ENCODE results near the gene AP1AR. TPM values are rescaled to one million over a fixed set of nuclear protein-coding genes. Genes with fewer than 3 reads are reported as not detected.

AP1AR gene
- total RNA-seq, 1 donor: 4.5 TPM

GRCh38 chr4:112210777-112211176 lies 20.8 kb upstream of the AP1AR start:
- H3K4me3 ChIP-seq (ENCODE audit: low read length): no peak overlapping the region
- H3K27me3 ChIP-seq (ENCODE audit: insufficient read depth, low read length): no peaks in the 10 kb centered on the region
- peaks cover 15% of the 10 kb centered on the region for H3K4me1 ChIP-seq (ENCODE audit: insufficient read depth, low read length)
- no peaks in the 10 kb centered on the region for H3K9me3 ChIP-seq (ENCODE audit: low read depth, low read length)

GRCh38 chr4:112213091-112213490 lies 18.5 kb upstream of the AP1AR start:
- Histone ChIP-seq H3K4me3 (ENCODE audit: low read length) (no peak overlapping the region), H3K4me1 (ENCODE audit: insufficient read depth, low read length) (peaks cover 15% of the 10 kb centered on the region), H3K9me3 (ENCODE audit: low read depth, low read length) (no peaks in the 10 kb centered on the region), H3K27me3 (ENCODE audit: insufficient read depth, low read length) (no peaks in the 10 kb centered on the region)

GRCh38 chr4:112213856-112214255 lies 17.7 kb upstream of the AP1AR start:
- H3K9me3 ChIP-seq (ENCODE audit: low read depth, low read length): no peaks in the 10 kb centered on the region
- H3K27me3 ChIP-seq (ENCODE audit: insufficient read depth, low read length): no peaks in the 10 kb centered on the region
- peaks cover 15% of the 10 kb centered on the region for H3K4me1 ChIP-seq (ENCODE audit: insufficient read depth, low read length)
- no peak overlapping the region for H3K4me3 ChIP-seq (ENCODE audit: low read length)

GRCh38 chr4:112214390-112215264 lies 17.0 kb upstream of the AP1AR start:
- Histone ChIP-seq H3K9me3 (ENCODE audit: low read depth, low read length) (no peaks in the 10 kb centered on the region), H3K4me1 (ENCODE audit: insufficient read depth, low read length) (peaks cover 15% of the 10 kb centered on the region), H3K27me3 (ENCODE audit: insufficient read depth, low read length) (no peaks in the 10 kb centered on the region), H3K4me3 (ENCODE audit: low read length) (no peak overlapping the region)

- no peak overlapping the region for H3K4me3 ChIP-seq (ENCODE audit: low read length)
- H3K4me1 ChIP-seq (ENCODE audit: insufficient read depth, low read length): no peaks in the 10 kb centered on the region
- H3K27me3 ChIP-seq (ENCODE audit: insufficient read depth, low read length): no peaks in the 10 kb centered on the region
- no peaks in the 10 kb centered on the region for H3K9me3 ChIP-seq (ENCODE audit: low read depth, low read length)
These were observed 11.7 kb upstream of the AP1AR start for GRCh38 chr4:112219826-112220366.

- Histone ChIP-seq H3K9me3 (ENCODE audit: low read depth, low read length) (no peaks in the 10 kb centered on the region), H3K4me3 (ENCODE audit: low read length) (no peak overlapping the region), H3K4me1 (ENCODE audit: insufficient read depth, low read length) (no peaks in the 10 kb centered on the region), H3K27me3 (ENCODE audit: insufficient read depth, low read length) (no peaks in the 10 kb centered on the region)
These were observed 9.2 kb upstream of the AP1AR start for GRCh38 chr4:112222219-112222955.

- Histone ChIP-seq H3K9me3 (ENCODE audit: low read depth, low read length) (no peaks in the 10 kb centered on the region), H3K27me3 (ENCODE audit: insufficient read depth, low read length) (no peaks in the 10 kb centered on the region), H3K4me3 (ENCODE audit: low read length) (no peak overlapping the region), H3K4me1 (ENCODE audit: insufficient read depth, low read length) (no peaks in the 10 kb centered on the region)
These were observed 6.4 kb upstream of the AP1AR start for GRCh38 chr4:112225157-112225556.

GRCh38 chr4:112230879-112231778 lies 458 bp upstream of the AP1AR start:
- no peaks in the 10 kb centered on the region for H3K9me3 ChIP-seq (ENCODE audit: low read depth, low read length)
- H3K4me3 ChIP-seq (ENCODE audit: low read length): peak overlapping the region; percentile 84
- H3K27me3 ChIP-seq (ENCODE audit: insufficient read depth, low read length): no peaks in the 10 kb centered on the region
- peaks cover 14% of the 10 kb centered on the region for H3K4me1 ChIP-seq (ENCODE audit: insufficient read depth, low read length)

GRCh38 chr4:112234952-112235609 lies 3.5 kb downstream of the AP1AR start:
- H3K4me3 ChIP-seq (ENCODE audit: low read length): no peak overlapping the region
- H3K4me1 ChIP-seq (ENCODE audit: insufficient read depth, low read length): peaks cover 14% of the 10 kb centered on the region
- H3K27me3 ChIP-seq (ENCODE audit: insufficient read depth, low read length): no peaks in the 10 kb centered on the region
- no peaks in the 10 kb centered on the region for H3K9me3 ChIP-seq (ENCODE audit: low read depth, low read length)

- H3K9me3 ChIP-seq (ENCODE audit: low read depth, low read length): no peaks in the 10 kb centered on the region
- H3K27me3 ChIP-seq (ENCODE audit: insufficient read depth, low read length): no peaks in the 10 kb centered on the region
- H3K4me1 ChIP-seq (ENCODE audit: insufficient read depth, low read length): peaks cover 7% of the 10 kb centered on the region
- no peak overlapping the region for H3K4me3 ChIP-seq (ENCODE audit: low read length)
These were observed 4.5 kb downstream of the AP1AR start for GRCh38 chr4:112236040-112236439.

GRCh38 chr4:112238833-112239232 lies 7.2 kb downstream of the AP1AR start:
- Histone ChIP-seq H3K4me3 (ENCODE audit: low read length) (no peak overlapping the region), H3K27me3 (ENCODE audit: insufficient read depth, low read length) (no peaks in the 10 kb centered on the region), H3K9me3 (ENCODE audit: low read depth, low read length) (no peaks in the 10 kb centered on the region), H3K4me1 (ENCODE audit: insufficient read depth, low read length) (no peaks in the 10 kb centered on the region)

GRCh38 chr4:112245383-112245782 lies 13.8 kb downstream of the AP1AR start:
- no peaks in the 10 kb centered on the region for H3K4me1 ChIP-seq (ENCODE audit: insufficient read depth, low read length)
- H3K9me3 ChIP-seq (ENCODE audit: low read depth, low read length): no peaks in the 10 kb centered on the region
- H3K27me3 ChIP-seq (ENCODE audit: insufficient read depth, low read length): no peaks in the 10 kb centered on the region
- H3K4me3 ChIP-seq (ENCODE audit: low read length): no peak overlapping the region

GRCh38 chr4:112247021-112247420 lies 15.4 kb downstream of the AP1AR start:
- H3K27me3 ChIP-seq (ENCODE audit: insufficient read depth, low read length): no peaks in the 10 kb centered on the region
- no peak overlapping the region for H3K4me3 ChIP-seq (ENCODE audit: low read length)
- H3K4me1 ChIP-seq (ENCODE audit: insufficient read depth, low read length): no peaks in the 10 kb centered on the region
- H3K9me3 ChIP-seq (ENCODE audit: low read depth, low read length): no peaks in the 10 kb centered on the region

GRCh38 chr4:112251019-112251643 lies 19.5 kb downstream of the AP1AR start:
- peaks cover 6% of the 10 kb centered on the region for H3K4me1 ChIP-seq (ENCODE audit: insufficient read depth, low read length)
- no peaks in the 10 kb centered on the region for H3K9me3 ChIP-seq (ENCODE audit: low read depth, low read length)
- no peaks in the 10 kb centered on the region for H3K27me3 ChIP-seq (ENCODE audit: insufficient read depth, low read length)
- no peak overlapping the region for H3K4me3 ChIP-seq (ENCODE audit: low read length)

Data from mononuclear cell (primary cell).